ENCODE measurements around the gene KIRREL3.

Gene KIRREL3

GRCh38 chr11:127000291-127000968 lies at the start of gene KIRREL3:
KIRREL3 (minus strand) TSS chr11:127000770.
- DNase-seq (ENCODE audit: low read depth), result no peak
- no peak for TF ChIP-seq CTCF (IDR thresholded peaks at IDR 0.05; ENCODE audit: control insufficient read depth, insufficient read depth, low read depth, low read length, missing control alignments)
- H3K4me3 ChIP-seq (ENCODE audit: control insufficient read depth, low read depth, low read length), result peak within 1 kb of the TSS; percentile 81

- TF ChIP-seq CTCF (IDR thresholded peaks at IDR 0.05; ENCODE audit: control insufficient read depth, insufficient read depth, low read depth, low read length, missing control alignments), result no peak
- H3K4me3 ChIP-seq (ENCODE audit: control insufficient read depth, low read depth, low read length), result no peak overlapping the region
- DNase-seq (ENCODE audit: low read depth), result no peak
These were observed 49.6 kb upstream of the KIRREL3 start for GRCh38 chr11:127050186-127050585.

- no peak for TF ChIP-seq CTCF (IDR thresholded peaks at IDR 0.05; ENCODE audit: control insufficient read depth, insufficient read depth, low read depth, low read length, missing control alignments)
- DNase-seq (ENCODE audit: low read depth), result no peak
- no peak overlapping the region for H3K4me3 ChIP-seq (ENCODE audit: control insufficient read depth, low read depth, low read length)
These were observed 48.9 kb upstream of the KIRREL3 start for GRCh38 chr11:127049486-127049885.

GRCh38 chr11:127044535-127044934 lies 44.0 kb upstream of the KIRREL3 start:
- DNase-seq (ENCODE audit: low read depth), result no peak
- H3K4me3 ChIP-seq (ENCODE audit: control insufficient read depth, low read depth, low read length), result no peak overlapping the region
- no peak for TF ChIP-seq CTCF (IDR thresholded peaks at IDR 0.05; ENCODE audit: control insufficient read depth, insufficient read depth, low read depth, low read length, missing control alignments)

GRCh38 chr11:127042445-127042844 lies 41.9 kb upstream of the KIRREL3 start:
- H3K4me3 ChIP-seq (ENCODE audit: control insufficient read depth, low read depth, low read length), result no peak overlapping the region
- TF ChIP-seq CTCF (IDR thresholded peaks at IDR 0.05; ENCODE audit: control insufficient read depth, insufficient read depth, low read depth, low read length, missing control alignments), result no peak
- peak; percentile 11 for DNase-seq (ENCODE audit: low read depth)

- H3K4me3 ChIP-seq (ENCODE audit: control insufficient read depth, low read depth, low read length), result no peak overlapping the region
- no peak for DNase-seq (ENCODE audit: low read depth)
- no peak for TF ChIP-seq CTCF (IDR thresholded peaks at IDR 0.05; ENCODE audit: control insufficient read depth, insufficient read depth, low read depth, low read length, missing control alignments)
These were observed 39.0 kb upstream of the KIRREL3 start for GRCh38 chr11:127039591-127039990.
